HG02798 (cell line): ENCODE data around the gene APPBP2.

Experiments
- ATAC-seq: cut with Tn5 transposase; IDR thresholded peaks from one replicate; pipeline ENCODE4 v1.9.1; 2021; ENCODE audit warnings: mild to moderate bottlenecking; ENCODE audit not compliant: unreplicated experiment, poor library complexity

Gene APPBP2

GRCh38 chr17:60410001-60410400 is 116.0 kb downstream of the APPBP2 start:
- ATAC-seq, result no peak

- no peak for ATAC-seq
Observed at GRCh38 chr17:60406887-60407286, 119.2 kb downstream of the APPBP2 start.

GRCh38 chr17:60403962-60404361 is 122.1 kb downstream of the APPBP2 start:
- no peak for ATAC-seq

- ATAC-seq, result no peak
Observed at GRCh38 chr17:60403523-60403810, 122.6 kb downstream of the APPBP2 start.

- ATAC-seq, result no peak
Observed at GRCh38 chr17:60401819-60402218, 124.2 kb downstream of the APPBP2 start.

- no peak for ATAC-seq
Observed at GRCh38 chr17:60398227-60398959, 127.6 kb downstream of the APPBP2 start.

GRCh38 chr17:60396412-60396811 is 129.6 kb downstream of the APPBP2 start:
- ATAC-seq, result no peak

- no peak for ATAC-seq
Observed at GRCh38 chr17:60395508-60396065, 130.5 kb downstream of the APPBP2 start.

GRCh38 chr17:60393840-60394723 is 132.0 kb downstream of the APPBP2 start:
- ATAC-seq, result no peak
